ENCODE results near the gene HK3.

Gene HK3

GRCh38 chr5:176918613-176919012, 19.5 kb upstream of the HK3 start:
- TF ChIP-seq CTCF (IDR thresholded peaks at IDR 0.05; ENCODE audit: insufficient read depth, low read depth, low read length, missing control alignments) = no peak
- no peak overlapping the region for H3K4me3 ChIP-seq (ENCODE audit: low read depth, low read length)
- no peak for DNase-seq (ENCODE audit: low read depth)

GRCh38 chr5:176916337-176916736, 17.2 kb upstream of the HK3 start:
- H3K4me3 ChIP-seq (ENCODE audit: low read depth, low read length) = no peak overlapping the region
- no peak for DNase-seq (ENCODE audit: low read depth)
- no peak for TF ChIP-seq CTCF (IDR thresholded peaks at IDR 0.05; ENCODE audit: insufficient read depth, low read depth, low read length, missing control alignments)

- H3K4me3 ChIP-seq (ENCODE audit: low read depth, low read length) = no peak overlapping the region
- no peak for TF ChIP-seq CTCF (IDR thresholded peaks at IDR 0.05; ENCODE audit: insufficient read depth, low read depth, low read length, missing control alignments)
- no peak for DNase-seq (ENCODE audit: low read depth)
Measured at GRCh38 chr5:176915906-176916305, 16.8 kb upstream of the HK3 start.

GRCh38 chr5:176912115-176912514, 13.0 kb upstream of the HK3 start:
- DNase-seq (ENCODE audit: low read depth) = no peak
- H3K4me3 ChIP-seq (ENCODE audit: low read depth, low read length) = no peak overlapping the region
- no peak for TF ChIP-seq CTCF (IDR thresholded peaks at IDR 0.05; ENCODE audit: insufficient read depth, low read depth, low read length, missing control alignments)

- no peak for DNase-seq (ENCODE audit: low read depth)
- H3K4me3 ChIP-seq (ENCODE audit: low read depth, low read length) = no peak overlapping the region
- no peak for TF ChIP-seq CTCF (IDR thresholded peaks at IDR 0.05; ENCODE audit: insufficient read depth, low read depth, low read length, missing control alignments)
Measured at GRCh38 chr5:176908675-176909368, 9.7 kb upstream of the HK3 start.

GRCh38 chr5:176906796-176907195, 7.7 kb upstream of the HK3 start:
- no peak for TF ChIP-seq CTCF (IDR thresholded peaks at IDR 0.05; ENCODE audit: insufficient read depth, low read depth, low read length, missing control alignments)
- DNase-seq (ENCODE audit: low read depth) = no peak
- H3K4me3 ChIP-seq (ENCODE audit: low read depth, low read length) = no peak overlapping the region

- H3K4me3 ChIP-seq (ENCODE audit: low read depth, low read length) = no peak overlapping the region
- no peak for DNase-seq (ENCODE audit: low read depth)
- TF ChIP-seq CTCF (IDR thresholded peaks at IDR 0.05; ENCODE audit: insufficient read depth, low read depth, low read length, missing control alignments) = no peak
Measured at GRCh38 chr5:176906126-176906525, 7.0 kb upstream of the HK3 start.
